AG10803 (cell line): ENCODE measurements around the gene SYT2.
A peak's percentile ranks its signal among the peaks of the same experiment; 100 is the strongest.

Experiments
- DNase-seq: peaks from one replicate; pipeline ENCODE4 v3.0.0; 2010; ENCODE audit warnings: low read depth
- H3K4me3 ChIP-seq: 2 replicates; pipeline ENCODE4 v1.5.1; 2011; ENCODE audit warnings: mild to moderate bottlenecking, low read length, control low read depth
- TF ChIP-seq, protein P1 (sequence below): conservative IDR thresholded peaks from 2 replicates; pipeline ENCODE4 v1.5.1; 2011; ENCODE audit warnings: mild to moderate bottlenecking, low read length, control low read depth, inconsistent platforms

Gene SYT2

DNA sequence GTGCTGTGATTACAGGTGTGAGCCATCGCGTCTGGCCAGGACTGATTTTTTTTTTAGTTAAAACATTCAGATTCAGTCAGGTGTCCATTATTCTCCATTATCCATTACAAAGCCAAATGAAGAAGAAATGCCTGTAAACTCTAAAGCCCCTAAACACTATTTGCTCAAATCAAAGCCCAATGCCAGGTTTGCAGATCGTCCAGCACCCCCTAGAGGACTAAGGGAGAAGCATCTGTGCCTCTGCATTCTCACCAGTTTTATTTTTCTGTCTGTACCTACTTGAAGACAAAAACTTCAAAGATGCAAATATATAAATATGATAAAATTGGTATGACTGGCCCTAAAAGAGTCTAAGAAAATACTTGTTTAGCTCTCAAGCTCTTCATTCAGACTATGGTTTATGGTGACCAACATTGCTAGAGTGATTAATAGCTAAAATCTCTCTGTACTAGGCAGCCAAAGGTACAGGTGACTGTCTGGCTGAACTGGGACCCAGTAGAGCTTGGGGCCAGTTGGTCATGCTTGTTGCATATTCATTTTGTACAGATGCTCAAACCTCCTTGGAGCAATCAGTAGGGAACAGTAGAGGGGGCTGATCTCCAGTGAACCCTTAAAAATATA, 138.4 kb downstream of the SYT2 start:
- peak; percentile 41 for DNase-seq
- no peak overlapping the region for H3K4me3 ChIP-seq
- TF ChIP-seq, protein P1, sequence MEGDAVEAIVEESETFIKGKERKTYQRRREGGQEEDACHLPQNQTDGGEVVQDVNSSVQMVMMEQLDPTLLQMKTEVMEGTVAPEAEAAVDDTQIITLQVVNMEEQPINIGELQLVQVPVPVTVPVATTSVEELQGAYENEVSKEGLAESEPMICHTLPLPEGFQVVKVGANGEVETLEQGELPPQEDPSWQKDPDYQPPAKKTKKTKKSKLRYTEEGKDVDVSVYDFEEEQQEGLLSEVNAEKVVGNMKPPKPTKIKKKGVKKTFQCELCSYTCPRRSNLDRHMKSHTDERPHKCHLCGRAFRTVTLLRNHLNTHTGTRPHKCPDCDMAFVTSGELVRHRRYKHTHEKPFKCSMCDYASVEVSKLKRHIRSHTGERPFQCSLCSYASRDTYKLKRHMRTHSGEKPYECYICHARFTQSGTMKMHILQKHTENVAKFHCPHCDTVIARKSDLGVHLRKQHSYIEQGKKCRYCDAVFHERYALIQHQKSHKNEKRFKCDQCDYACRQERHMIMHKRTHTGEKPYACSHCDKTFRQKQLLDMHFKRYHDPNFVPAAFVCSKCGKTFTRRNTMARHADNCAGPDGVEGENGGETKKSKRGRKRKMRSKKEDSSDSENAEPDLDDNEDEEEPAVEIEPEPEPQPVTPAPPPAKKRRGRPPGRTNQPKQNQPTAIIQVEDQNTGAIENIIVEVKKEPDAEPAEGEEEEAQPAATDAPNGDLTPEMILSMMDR = peak; percentile 83

DNA sequence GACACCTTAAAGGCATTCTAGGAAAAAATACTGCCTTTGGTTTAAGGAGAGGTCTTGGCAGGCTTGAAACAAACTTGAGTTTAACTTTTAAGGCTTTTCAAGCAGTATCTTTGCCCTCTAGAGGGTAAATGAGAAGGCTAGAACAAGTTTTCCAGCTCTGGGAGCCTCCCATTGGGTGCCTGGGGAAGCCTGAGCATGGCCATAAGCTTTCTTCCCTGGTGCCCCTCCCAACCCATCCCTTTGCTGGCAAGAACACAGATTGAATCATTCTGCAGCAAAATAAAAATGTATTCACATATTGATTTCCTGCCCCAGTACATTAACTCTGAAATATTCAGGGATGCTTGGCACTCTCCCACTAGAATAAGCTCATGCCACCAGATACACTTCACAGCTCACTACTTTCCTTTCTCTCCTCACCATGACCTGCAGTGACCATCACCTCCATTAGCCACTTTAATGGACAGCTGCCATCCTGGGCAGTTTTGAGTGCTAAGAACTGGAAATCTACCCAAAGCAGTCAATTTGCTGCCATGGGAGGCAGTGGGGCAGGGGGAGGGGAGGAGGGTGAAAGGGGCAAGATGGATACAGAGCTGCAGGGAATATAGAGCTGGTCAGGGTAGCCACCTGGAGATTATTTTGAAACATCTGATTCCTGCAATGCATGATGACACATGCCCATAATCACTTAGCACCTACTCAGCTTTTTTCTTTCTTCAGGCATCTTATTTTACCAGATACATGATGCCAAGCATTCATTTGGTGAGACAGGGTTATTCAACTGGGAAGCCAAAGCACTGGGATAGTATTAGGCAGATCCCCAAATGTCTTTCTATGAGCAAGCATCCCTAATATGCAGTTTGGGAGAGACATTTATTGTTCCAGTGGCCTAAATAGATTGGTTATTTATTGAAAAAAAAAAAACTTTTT, 140.6 kb downstream of the SYT2 start:
- no peak overlapping the region for H3K4me3 ChIP-seq
- TF ChIP-seq, protein P1 = no peak
- no peak for DNase-seq

DNA sequence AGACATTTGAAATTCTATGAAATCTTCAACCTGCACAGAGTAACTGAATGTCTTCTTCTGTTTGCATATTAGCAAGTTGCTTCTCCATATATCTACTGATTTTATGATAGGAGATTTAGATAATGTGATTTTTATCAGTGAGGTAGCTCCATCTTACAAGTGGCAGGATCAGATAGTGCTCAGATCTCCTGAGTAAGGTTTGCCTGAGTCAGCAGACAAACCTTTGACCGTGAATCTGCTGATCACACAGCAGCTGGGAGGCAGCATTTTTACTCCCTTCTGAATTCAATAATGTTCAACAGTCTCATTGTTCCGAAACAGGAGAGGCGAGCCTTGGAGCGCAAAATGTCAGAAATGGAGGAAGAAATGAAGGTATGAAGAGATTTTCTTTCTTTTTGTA, 141.4 kb downstream of the SYT2 start:
- TF ChIP-seq, protein P1 = no peak
- H3K4me3 ChIP-seq = no peak overlapping the region
- DNase-seq = no peak

DNA sequence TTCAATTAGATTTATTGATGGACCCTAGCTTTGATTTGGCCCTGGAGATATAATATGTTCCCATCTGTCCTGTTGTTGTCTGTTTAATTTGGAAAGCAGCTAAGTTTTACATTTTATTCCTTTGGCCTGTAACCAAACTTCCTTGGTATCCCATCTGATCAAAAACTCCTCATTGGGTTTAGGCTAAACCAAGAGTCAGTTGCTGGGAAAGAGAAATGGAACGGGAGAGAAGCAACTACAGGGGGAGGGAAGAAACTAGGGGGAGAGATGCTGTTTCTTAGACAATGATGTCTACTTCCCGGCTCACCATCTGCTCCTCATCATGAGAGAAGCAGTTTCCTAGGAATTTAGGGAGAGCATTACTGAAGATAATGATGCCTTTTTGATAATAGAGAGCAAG, 141.8 kb downstream of the SYT2 start:
- H3K4me3 ChIP-seq = no peak overlapping the region
- TF ChIP-seq, protein P1 = no peak
- peak; percentile 56 for DNase-seq

DNA sequence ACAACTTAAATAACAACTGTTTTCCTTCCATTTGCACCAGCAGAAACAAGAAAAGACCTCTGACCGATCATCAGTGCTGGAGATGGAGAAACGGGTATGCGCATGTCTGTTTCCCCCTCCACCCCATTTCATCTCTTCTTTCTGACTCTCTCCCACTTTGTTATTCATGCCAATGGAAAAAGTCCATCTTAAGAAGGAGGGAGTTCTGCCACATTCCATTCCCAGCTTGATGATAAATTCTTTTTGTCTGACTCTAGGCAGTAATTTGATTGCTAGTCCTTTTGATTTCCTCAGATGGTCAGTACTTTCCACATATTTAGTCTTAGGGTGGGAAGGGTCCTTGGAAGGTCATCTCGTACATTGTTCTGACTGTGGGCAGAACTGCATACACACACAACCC, 142.5 kb downstream of the SYT2 start:
- no peak overlapping the region for H3K4me3 ChIP-seq
- DNase-seq = peak; percentile 82
- TF ChIP-seq, protein P1 = no peak

DNA sequence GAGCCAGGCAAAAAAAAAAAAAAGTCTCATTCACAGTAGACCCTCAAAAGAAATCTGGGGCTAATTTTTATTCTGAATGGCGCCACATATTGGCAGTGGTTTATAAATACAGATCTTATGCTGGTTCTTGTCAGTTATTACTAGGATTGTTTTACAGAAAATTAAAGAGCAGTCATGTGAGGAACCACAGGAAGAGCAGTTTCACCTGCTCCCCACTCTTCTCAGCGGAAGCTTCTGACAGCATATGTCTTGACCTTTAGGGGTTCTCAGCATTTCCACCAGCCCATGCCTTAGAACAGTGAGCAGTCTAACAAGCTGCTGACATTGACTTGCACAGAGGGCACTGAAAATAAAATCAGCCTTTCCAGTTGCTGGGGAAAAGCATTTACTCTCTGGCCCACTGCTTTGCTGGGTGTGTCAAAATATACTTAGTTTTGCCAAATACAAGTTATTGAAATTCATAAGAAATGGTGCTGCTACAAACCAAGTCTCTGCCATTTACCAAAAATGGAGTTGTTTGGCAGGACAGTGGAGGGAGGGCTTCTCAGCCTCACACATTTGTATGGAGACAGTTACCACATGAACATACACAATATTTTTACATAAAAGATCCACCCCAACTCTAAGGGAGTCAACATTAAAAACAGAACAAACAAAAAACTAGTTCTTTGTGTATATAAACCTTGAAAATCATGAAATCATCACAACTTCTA, 144.2 kb downstream of the SYT2 start:
- DNase-seq = no peak
- no peak overlapping the region for H3K4me3 ChIP-seq
- TF ChIP-seq, protein P1 = no peak
